Astrocyte (in vitro differentiated cells and primary cell): ENCODE measurements around the gene OTUB2. TPM values are rescaled to one million over a fixed set of nuclear protein-coding genes. Genes with fewer than 3 reads are reported as not detected.

Experiments used
- DNase-seq: peaks from one replicate; pipeline ENCODE4 v3.0.0-alpha.2; 2010; ENCODE audit warnings: low read depth
- FAIRE-seq: peaks from 2 replicates; lab custom pipeline; 2011; peaks lifted over from hg19 to GRCh38; lab: Jason Lieb, UNC
- H2AFZ ChIP-seq: 2 replicates; pipeline ENCODE4 v1.6.0; 2012; ENCODE audit warnings: low read depth, low read length, inconsistent platforms
- H3K27ac ChIP-seq: 2 replicates; pipeline ENCODE4 v1.5.1; 2011; ENCODE audit warnings: low read depth, low read length, inconsistent platforms
- H3K27me3 ChIP-seq: 2 replicates; pipeline ENCODE4 v1.6.0; 2011; ENCODE audit warnings: low read length, inconsistent platforms; ENCODE audit not compliant: insufficient read depth
- H3K36me3 ChIP-seq: 2 replicates; pipeline ENCODE4 v1.5.1; 2011; ENCODE audit warnings: low read length, inconsistent platforms; ENCODE audit not compliant: insufficient read depth
- H3K4me1 ChIP-seq: 2 replicates; pipeline ENCODE4 v1.5.1; 2011; ENCODE audit warnings: low read length, inconsistent platforms; ENCODE audit not compliant: insufficient read depth
- H3K4me2 ChIP-seq: 2 replicates; pipeline ENCODE4 v1.6.0; 2012; ENCODE audit warnings: low read length, inconsistent platforms
- H3K4me3 ChIP-seq: 2 replicates; pipeline ENCODE4 v1.5.1; 2011; ENCODE audit warnings: low read depth, mild to moderate bottlenecking, low read length, inconsistent platforms; ENCODE audit not compliant: insufficient read depth
- H3K79me2 ChIP-seq: 2 replicates; pipeline ENCODE4 v1.6.0; 2012; ENCODE audit warnings: mild to moderate bottlenecking, low read length, inconsistent platforms; ENCODE audit not compliant: insufficient read depth
- H3K9ac ChIP-seq: 2 replicates; pipeline ENCODE4 v1.6.0; 2012; ENCODE audit warnings: mild to moderate bottlenecking, low read length, inconsistent platforms
- H3K9me3 ChIP-seq: 2 replicates; pipeline ENCODE4 v1.5.1; 2012; ENCODE audit warnings: low read depth, mild to moderate bottlenecking, low read length, inconsistent platforms; ENCODE audit not compliant: insufficient read depth
- H4K20me1 ChIP-seq: 2 replicates; pipeline ENCODE4 v1.6.0; 2012; ENCODE audit warnings: low read length, inconsistent platforms; ENCODE audit not compliant: insufficient read depth
- H3K27ac Mint-ChIP-seq: one replicate; pipeline ENCODE4 v1.8.0; 2021; ENCODE audit warnings: mild to moderate bottlenecking, mixed read lengths; ENCODE audit not compliant: unreplicated experiment
- H3K27me3 Mint-ChIP-seq: one replicate; pipeline ENCODE4 v1.8.0; 2021; ENCODE audit warnings: low read depth, mixed read lengths; ENCODE audit not compliant: unreplicated experiment
- H3K36me3 Mint-ChIP-seq: one replicate; pipeline ENCODE4 v1.8.0; 2021; ENCODE audit warnings: low read depth, mixed read lengths; ENCODE audit not compliant: unreplicated experiment
- H3K4me1 Mint-ChIP-seq: one replicate; pipeline ENCODE4 v1.8.0; 2021; ENCODE audit warnings: low read depth, mixed read lengths; ENCODE audit not compliant: unreplicated experiment
- H3K4me3 Mint-ChIP-seq: one replicate; pipeline ENCODE4 v1.8.0; 2021; ENCODE audit warnings: mild to moderate bottlenecking, moderate library complexity, mixed read lengths; ENCODE audit not compliant: unreplicated experiment
- H3K9me3 Mint-ChIP-seq: one replicate; pipeline ENCODE4 v1.8.0; 2021; ENCODE audit warnings: mild to moderate bottlenecking, mixed read lengths; ENCODE audit not compliant: unreplicated experiment
- CTCF ChIP-seq: IDR thresholded peaks from 2 replicates; pipeline ENCODE4 v1.5.1; 2011; ENCODE audit warnings: low read depth, mild to moderate bottlenecking, inconsistent platforms, low read length, moderate library complexity; ENCODE audit not compliant: insufficient read depth
- EZH2 ChIP-seq: IDR thresholded peaks from 2 replicates; pipeline ENCODE4 v1.6.1; 2012; ENCODE audit warnings: mild to moderate bottlenecking, low read length, inconsistent platforms; ENCODE audit not compliant: insufficient read depth
- total RNA-seq: library from RNA; stranded (reverse); gene quantifications from 2 replicates; pipeline ENCODE4 v1.2.1, GENCODE V29; 2021

OTUB2 gene
- total RNA-seq, 1 donor from 2014 or later, result 3.3 TPM

GRCh38 chr14:93997916-93998870 is 27.9 kb upstream of the OTUB2 start:
- Histone ChIP-seq H4K20me1 (no peaks in the 10 kb centered on the region), H3K9ac (no peak overlapping the region), H3K27ac (no peak overlapping the region), H3K4me3 (no peak overlapping the region), H3K4me2 (no peak overlapping the region), H3K9me3 (no peaks in the 10 kb centered on the region), H3K27me3 (peaks cover 12% of the 10 kb centered on the region), H3K79me2 (no peaks in the 10 kb centered on the region), H3K4me1 (peaks cover 12% of the 10 kb centered on the region), H2AFZ (no peak overlapping the region), H3K36me3 (no peaks in the 10 kb centered on the region)
- FAIRE-seq, result no peak
- H3K4me1 Mint-ChIP-seq, result peaks cover 9% of the 10 kb centered on the region
- H3K9me3 Mint-ChIP-seq, result peaks cover 1% of the 10 kb centered on the region
- no peak overlapping the region for H3K4me3 Mint-ChIP-seq
- no peak overlapping the region for H3K27ac Mint-ChIP-seq
- H3K36me3 Mint-ChIP-seq, result peaks cover 2% of the 10 kb centered on the region
- TF ChIP-seq CTCF (no peak), EZH2 (no peak)
- peaks cover 62% of the 10 kb centered on the region for H3K27me3 Mint-ChIP-seq
- no peak for DNase-seq

- TF ChIP-seq EZH2 (no peak), CTCF (no peak)
- Histone ChIP-seq H4K20me1 (no peaks in the 10 kb centered on the region), H3K27ac (no peak overlapping the region), H3K9me3 (no peaks in the 10 kb centered on the region), H3K27me3 (peaks cover 11% of the 10 kb centered on the region), H3K36me3 (no peaks in the 10 kb centered on the region), H3K4me1 (peaks cover 12% of the 10 kb centered on the region), H2AFZ (no peak overlapping the region), H3K4me3 (no peak overlapping the region), H3K79me2 (no peaks in the 10 kb centered on the region), H3K9ac (no peak overlapping the region), H3K4me2 (no peak overlapping the region)
- Mint-ChIP-seq H3K36me3 (peaks cover 2% of the 10 kb centered on the region), H3K4me3 (no peak overlapping the region), H3K27me3 (peaks cover 61% of the 10 kb centered on the region), H3K4me1 (peaks cover 9% of the 10 kb centered on the region), H3K9me3 (no peaks in the 10 kb centered on the region), H3K27ac (no peak overlapping the region)
- DNase-seq (no peak), FAIRE-seq (no peak)
Measured at GRCh38 chr14:93998871-93999403, 27.2 kb upstream of the OTUB2 start.

- Mint-ChIP-seq H3K36me3 (peaks cover 2% of the 10 kb centered on the region), H3K27me3 (peaks cover 64% of the 10 kb centered on the region), H3K9me3 (no peaks in the 10 kb centered on the region), H3K27ac (no peak overlapping the region), H3K4me1 (peaks cover 9% of the 10 kb centered on the region), H3K4me3 (no peak overlapping the region)
- H3K4me3 ChIP-seq, result no peak overlapping the region
- TF ChIP-seq EZH2 (no peak), CTCF (no peak)
- no peak overlapping the region for H2AFZ ChIP-seq
- no peak overlapping the region for H3K27ac ChIP-seq
- FAIRE-seq (no peak), DNase-seq (no peak)
- peaks cover 10% of the 10 kb centered on the region for H3K4me1 ChIP-seq
- no peaks in the 10 kb centered on the region for H4K20me1 ChIP-seq
- H3K79me2 ChIP-seq, result no peaks in the 10 kb centered on the region
- H3K36me3 ChIP-seq, result no peaks in the 10 kb centered on the region
- no peak overlapping the region for H3K4me2 ChIP-seq
- H3K27me3 ChIP-seq, result peaks cover 17% of the 10 kb centered on the region
- H3K9me3 ChIP-seq, result no peaks in the 10 kb centered on the region
- H3K9ac ChIP-seq, result no peak overlapping the region
Measured at GRCh38 chr14:93999573-93999972, 26.6 kb upstream of the OTUB2 start.
